Activated CD8-positive, alpha-beta T cell treated with anti-CD3 and anti-CD28 coated beads for 36 hours (primary cell): ENCODE data around the gene C4B. TPM values are rescaled to one million over a fixed set of nuclear protein-coding genes. Genes with fewer than 3 reads are reported as not detected.
"Not testable (repeated sequence)": the region's sequence is repeated elsewhere in the genome, so short reads cannot be mapped to it uniquely, and the experiment has no call there.

Source experiments
- ATAC-seq: fragments of 200-7000 bp; cut with Tn5 transposase; one replicate; pipeline ENCODE4 v1.10.0; 2021; ENCODE audit warnings: mild to moderate bottlenecking, moderate library complexity
- CTCF ChIA-PET: fragments of 350-600 bp; sonication (Branson Sonifier 250); formaldehyde crosslinking; loops from one replicate; lab custom pipeline; 2021; ENCODE audit warnings: antibody characterized with exemption; lab: Charles Lee
- POLR2A ChIA-PET: fragments of 350-600 bp; sonication (Branson Sonifier 250); formaldehyde crosslinking; loops from one replicate; lab custom pipeline; 2021; ENCODE audit warnings: antibody characterized with exemption; lab: Charles Lee
- DNase-seq: peaks from one replicate; pipeline ENCODE4 v3.0.0-alpha.2; 2020
- H3K27ac Mint-ChIP-seq: one replicate; pipeline ENCODE4 v1.8.0; 2021; ENCODE audit warnings: mild to moderate bottlenecking, mixed read lengths
- H3K27me3 Mint-ChIP-seq: one replicate; pipeline ENCODE4 v1.8.0; 2021; ENCODE audit warnings: mixed read lengths
- H3K36me3 Mint-ChIP-seq: one replicate; pipeline ENCODE4 v1.8.0; 2021; ENCODE audit warnings: low read depth, mixed read lengths
- H3K4me1 Mint-ChIP-seq: one replicate; pipeline ENCODE4 v1.8.0; 2021; ENCODE audit warnings: low read depth, mixed read lengths
- H3K4me3 Mint-ChIP-seq: one replicate; pipeline ENCODE4 v1.8.0; 2021; ENCODE audit warnings: mild to moderate bottlenecking, moderate library complexity, mixed read lengths
- H3K9me3 Mint-ChIP-seq: one replicate; pipeline ENCODE4 v1.8.0; 2021; ENCODE audit warnings: mixed read lengths
- intact Hi-C: fragments of 100-400 bp; cut with micrococcal nuclease; formaldehyde crosslinking; loops from one replicate; pipeline ENCODE4 v1.10.0; 2022
- total RNA-seq, 2 experiments: library from RNA; stranded (reverse); gene quantifications; one replicate each; pipeline ENCODE4 v1.2.3, GENCODE V29; 2021
- TF ChIP-seq, protein P1 (sequence below): fragments of 200-600 bp; IDR thresholded peaks from one replicate; pipeline ENCODE4 v1.8.0; 2022; ENCODE audit warnings: antibody characterized with exemption, mild to moderate bottlenecking

The C4B gene
- total RNA-seq: 1 to 10 TPM; 2.7 to 3.3 TPM

DNA sequence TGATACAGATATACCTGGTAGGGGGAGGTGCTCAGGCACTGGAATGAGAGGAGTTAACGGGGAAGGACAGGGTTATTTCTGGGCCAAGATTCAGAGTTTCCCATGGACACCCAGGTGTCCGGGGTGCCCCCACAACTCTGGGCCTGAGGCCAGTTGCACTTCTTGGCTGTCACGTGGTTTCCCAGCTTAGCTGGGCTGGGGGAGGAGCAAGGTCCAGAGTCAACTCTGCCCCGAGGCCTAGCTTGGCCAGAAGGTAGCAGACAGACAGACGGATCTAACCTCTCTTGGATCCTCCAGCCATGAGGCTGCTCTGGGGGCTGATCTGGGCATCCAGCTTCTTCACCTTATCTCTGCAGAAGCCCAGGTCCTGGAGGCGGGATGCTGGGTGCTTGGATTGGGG is at the start of gene C4B:
TSS of gene C4B (plus strand) at position 249 of the 400 bp plus-strand sequence. CDS start at position 300, 51 bp downstream.
- intact Hi-C loops, H3K27ac Mint-ChIP-seq, H3K4me3 Mint-ChIP-seq, H3K27me3 Mint-ChIP-seq, H3K36me3 Mint-ChIP-seq, ATAC-seq, H3K9me3 Mint-ChIP-seq, DNase-seq, POLR2A ChIA-PET, H3K4me1 Mint-ChIP-seq, CTCF ChIA-PET: not testable (repeated sequence)

DNA sequence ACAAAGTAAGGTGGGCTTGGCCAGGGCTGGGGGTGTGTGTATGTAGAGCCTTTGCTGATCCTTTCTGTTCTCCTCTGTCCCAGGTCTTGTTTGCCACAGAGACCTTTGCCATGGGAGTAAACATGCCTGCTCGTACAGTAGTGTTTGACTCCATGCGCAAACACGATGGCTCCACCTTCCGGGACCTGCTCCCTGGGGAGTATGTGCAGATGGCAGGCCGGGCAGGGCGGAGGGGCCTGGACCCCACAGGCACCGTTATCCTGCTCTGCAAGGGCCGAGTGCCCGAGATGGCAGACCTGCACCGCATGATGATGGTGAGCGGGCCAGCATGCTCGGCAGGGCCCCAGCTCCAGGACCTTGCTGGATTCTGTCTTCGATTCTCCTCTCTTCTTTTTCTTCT is 48.9 kb upstream of the C4B start:
- Mint-ChIP-seq H3K4me1 (peaks cover 24% of the 10 kb centered on the region), H3K9me3 (no peaks in the 10 kb centered on the region), H3K27ac (no peak overlapping the region), H3K27me3 (no peaks in the 10 kb centered on the region), H3K4me3 (no peak overlapping the region), H3K36me3 (peaks cover 45% of the 10 kb centered on the region)
- CTCF ChIA-PET: interaction anchor here (0.7 to 4.2 kb wide), 2 partner anchors 14 to 196 kb away, joined by 3 to 16 read pairs; no protein-coding TSS in a partner anchor
- TF ChIP-seq, protein P1, sequence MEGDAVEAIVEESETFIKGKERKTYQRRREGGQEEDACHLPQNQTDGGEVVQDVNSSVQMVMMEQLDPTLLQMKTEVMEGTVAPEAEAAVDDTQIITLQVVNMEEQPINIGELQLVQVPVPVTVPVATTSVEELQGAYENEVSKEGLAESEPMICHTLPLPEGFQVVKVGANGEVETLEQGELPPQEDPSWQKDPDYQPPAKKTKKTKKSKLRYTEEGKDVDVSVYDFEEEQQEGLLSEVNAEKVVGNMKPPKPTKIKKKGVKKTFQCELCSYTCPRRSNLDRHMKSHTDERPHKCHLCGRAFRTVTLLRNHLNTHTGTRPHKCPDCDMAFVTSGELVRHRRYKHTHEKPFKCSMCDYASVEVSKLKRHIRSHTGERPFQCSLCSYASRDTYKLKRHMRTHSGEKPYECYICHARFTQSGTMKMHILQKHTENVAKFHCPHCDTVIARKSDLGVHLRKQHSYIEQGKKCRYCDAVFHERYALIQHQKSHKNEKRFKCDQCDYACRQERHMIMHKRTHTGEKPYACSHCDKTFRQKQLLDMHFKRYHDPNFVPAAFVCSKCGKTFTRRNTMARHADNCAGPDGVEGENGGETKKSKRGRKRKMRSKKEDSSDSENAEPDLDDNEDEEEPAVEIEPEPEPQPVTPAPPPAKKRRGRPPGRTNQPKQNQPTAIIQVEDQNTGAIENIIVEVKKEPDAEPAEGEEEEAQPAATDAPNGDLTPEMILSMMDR: no peak
- DNase-seq (no peak), ATAC-seq (no peak)
- intact Hi-C loops: no loop called here
- POLR2A ChIA-PET: interaction anchor here (2.0 kb wide), 1 partner anchor 9 kb away, joined by 5 read pairs; no protein-coding TSS in a partner anchor

DNA sequence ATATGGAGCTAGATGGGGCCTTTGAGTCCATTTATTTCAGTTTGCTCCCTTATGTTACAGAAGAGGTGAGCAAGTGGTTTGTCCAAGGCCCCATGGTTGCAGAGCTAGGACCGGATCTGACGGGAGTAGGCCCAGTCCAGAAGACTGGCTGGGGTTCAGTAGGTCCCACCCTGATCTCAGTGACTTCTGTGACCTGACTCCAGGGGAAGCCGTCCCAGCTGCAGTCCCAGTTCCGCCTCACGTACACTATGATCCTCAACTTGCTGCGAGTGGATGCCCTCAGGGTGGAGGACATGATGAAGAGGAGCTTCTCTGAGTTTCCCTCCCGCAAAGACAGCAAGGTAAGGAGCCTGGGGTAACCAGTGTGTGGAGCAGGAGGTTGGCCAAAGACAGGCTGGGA is 48.1 kb upstream of the C4B start:
- POLR2A ChIA-PET: no interaction called here
- DNase-seq (no peak), ATAC-seq (no peak)
- H3K4me1 Mint-ChIP-seq: peaks cover 17% of the 10 kb centered on the region
- H3K27ac Mint-ChIP-seq: no peak overlapping the region
- no peak overlapping the region for H3K4me3 Mint-ChIP-seq
- H3K27me3 Mint-ChIP-seq: no peaks in the 10 kb centered on the region
- CTCF ChIA-PET: interaction anchor here (4.2 kb wide), 1 partner anchor 15 kb away, joined by 16 read pairs; no protein-coding TSS in a partner anchor
- intact Hi-C loops: no loop called here
- peaks cover 39% of the 10 kb centered on the region for H3K36me3 Mint-ChIP-seq
- TF ChIP-seq, protein P1: no peak
- no peaks in the 10 kb centered on the region for H3K9me3 Mint-ChIP-seq

DNA sequence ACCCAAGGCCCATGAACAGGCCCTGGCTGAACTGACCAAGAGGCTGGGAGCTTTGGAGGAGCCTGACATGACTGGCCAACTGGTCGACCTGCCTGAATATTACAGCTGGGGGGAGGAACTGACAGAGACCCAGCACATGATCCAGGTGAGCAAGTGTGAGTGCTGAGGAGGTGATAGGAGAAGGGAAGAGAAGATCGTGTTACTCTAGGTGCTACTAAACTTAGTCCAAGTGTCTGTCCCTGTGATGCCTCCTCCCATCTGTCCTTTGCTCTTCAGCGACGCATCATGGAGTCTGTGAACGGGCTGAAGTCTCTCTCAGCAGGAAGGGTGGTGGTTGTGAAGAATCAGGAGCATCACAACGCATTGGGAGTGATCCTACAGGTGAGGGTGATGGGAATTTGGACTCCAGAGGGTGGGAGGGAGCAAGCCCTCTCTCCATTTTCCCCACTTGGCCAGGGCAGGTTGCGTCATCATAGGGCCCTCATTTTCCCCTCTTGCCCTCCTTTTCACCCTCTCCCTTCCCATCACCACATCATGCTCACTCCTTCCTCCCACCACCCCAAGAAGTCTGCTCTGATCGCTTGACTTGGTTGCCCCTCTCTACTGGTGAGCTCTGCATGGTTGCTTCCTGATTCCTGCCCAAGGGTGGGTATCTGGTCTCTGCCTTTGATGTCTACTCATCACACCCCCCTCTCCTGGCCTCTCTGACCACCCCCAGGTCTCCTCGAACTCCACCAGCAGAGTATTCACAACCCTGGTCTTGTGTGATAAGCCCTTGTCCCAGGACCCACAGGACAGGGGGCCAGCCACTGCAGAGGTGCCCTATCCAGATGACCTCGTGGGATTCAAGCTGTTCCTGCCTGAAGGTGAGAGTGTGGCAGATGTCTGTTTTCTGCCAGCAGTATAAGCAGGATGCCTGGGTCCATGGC is 47.3 kb upstream of the C4B start:
- H3K27me3 Mint-ChIP-seq: peaks cover 2% of the 10 kb centered on the region
- H3K9me3 Mint-ChIP-seq: no peaks in the 10 kb centered on the region
- no peak overlapping the region for H3K4me3 Mint-ChIP-seq
- TF ChIP-seq, protein P1: no peak
- ChIA-PET POLR2A (interaction anchor here (9.3 kb wide), 1 partner anchor 9 kb away, joined by 85 read pairs; the partner anchor contains the start of genes NELFE and SKIC2), CTCF (interaction anchor here (4.2 kb wide), 1 partner anchor 15 kb away, joined by 16 read pairs; no protein-coding TSS in a partner anchor)
- ATAC-seq (no peak), DNase-seq (no peak)
- H3K36me3 Mint-ChIP-seq: peaks cover 35% of the 10 kb centered on the region
- H3K4me1 Mint-ChIP-seq: peaks cover 12% of the 10 kb centered on the region
- intact Hi-C loops: no loop called here
- peak overlapping the region; percentile 32 for H3K27ac Mint-ChIP-seq

DNA sequence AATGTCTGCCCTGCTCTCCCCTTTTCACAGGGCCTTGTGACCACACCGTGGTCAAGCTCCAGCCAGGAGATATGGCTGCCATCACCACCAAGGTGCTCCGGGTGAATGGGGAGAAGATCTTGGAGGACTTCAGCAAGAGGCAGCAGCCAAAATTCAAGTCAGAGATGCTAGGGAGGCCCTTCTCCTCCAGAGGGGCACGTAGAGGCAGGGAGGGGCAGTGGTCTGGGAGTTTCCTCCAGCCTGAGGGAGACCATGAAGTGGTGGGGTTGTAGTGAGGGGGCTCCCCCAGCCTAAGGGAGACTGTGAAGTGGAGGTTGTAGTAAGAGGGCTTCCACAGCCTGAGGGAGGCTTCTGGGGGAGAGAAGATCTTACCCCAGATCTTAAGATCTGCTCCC is 46.7 kb upstream of the C4B start:
- intact Hi-C loops: no loop called here
- Mint-ChIP-seq H3K36me3 (peaks cover 31% of the 10 kb centered on the region), H3K27ac (peak overlapping the region; percentile 45), H3K4me3 (no peak overlapping the region), H3K4me1 (peaks cover 17% of the 10 kb centered on the region), H3K27me3 (peaks cover 2% of the 10 kb centered on the region), H3K9me3 (no peaks in the 10 kb centered on the region)
- ATAC-seq: no peak
- ChIA-PET POLR2A (interaction anchor here (9.3 kb wide), 1 partner anchor 10 kb away, joined by 85 read pairs; the partner anchor contains the start of genes NELFE and SKIC2), CTCF (interaction anchor here (4.2 kb wide), 1 partner anchor 16 kb away, joined by 16 read pairs; no protein-coding TSS in a partner anchor)
- TF ChIP-seq, protein P1: no peak
- DNase-seq: no peak
